ENCODE results near the gene WIPI1.

DNA sequence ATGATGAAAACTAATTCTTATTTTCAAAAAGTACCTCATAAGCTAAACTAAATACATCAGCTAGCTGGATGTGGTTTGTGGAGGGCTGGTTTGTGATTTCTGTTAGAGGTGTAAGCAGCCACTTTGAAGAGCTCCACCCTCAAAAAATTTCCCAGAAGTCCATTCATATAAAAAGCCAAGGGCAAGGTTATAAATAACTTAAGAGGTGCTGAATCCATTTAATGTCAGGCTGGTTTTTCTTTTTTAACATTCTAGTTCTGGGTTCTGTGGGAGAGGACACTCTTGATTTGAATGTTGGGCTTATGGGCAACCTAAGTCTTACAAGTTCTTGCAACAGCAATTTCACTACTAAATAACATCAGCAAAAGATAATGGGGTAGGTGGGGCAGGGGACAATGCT lies 3.4 kb upstream of the WIPI1 start:
- no peak for TF ChIP-seq EZH2phosphoT487 (IDR thresholded peaks at IDR 0.05; ENCODE audit: borderline replicate concordance, low read length)
- TF ChIP-seq, protein P1, sequence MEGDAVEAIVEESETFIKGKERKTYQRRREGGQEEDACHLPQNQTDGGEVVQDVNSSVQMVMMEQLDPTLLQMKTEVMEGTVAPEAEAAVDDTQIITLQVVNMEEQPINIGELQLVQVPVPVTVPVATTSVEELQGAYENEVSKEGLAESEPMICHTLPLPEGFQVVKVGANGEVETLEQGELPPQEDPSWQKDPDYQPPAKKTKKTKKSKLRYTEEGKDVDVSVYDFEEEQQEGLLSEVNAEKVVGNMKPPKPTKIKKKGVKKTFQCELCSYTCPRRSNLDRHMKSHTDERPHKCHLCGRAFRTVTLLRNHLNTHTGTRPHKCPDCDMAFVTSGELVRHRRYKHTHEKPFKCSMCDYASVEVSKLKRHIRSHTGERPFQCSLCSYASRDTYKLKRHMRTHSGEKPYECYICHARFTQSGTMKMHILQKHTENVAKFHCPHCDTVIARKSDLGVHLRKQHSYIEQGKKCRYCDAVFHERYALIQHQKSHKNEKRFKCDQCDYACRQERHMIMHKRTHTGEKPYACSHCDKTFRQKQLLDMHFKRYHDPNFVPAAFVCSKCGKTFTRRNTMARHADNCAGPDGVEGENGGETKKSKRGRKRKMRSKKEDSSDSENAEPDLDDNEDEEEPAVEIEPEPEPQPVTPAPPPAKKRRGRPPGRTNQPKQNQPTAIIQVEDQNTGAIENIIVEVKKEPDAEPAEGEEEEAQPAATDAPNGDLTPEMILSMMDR (IDR thresholded peaks at IDR 0.05; ENCODE audit: low read depth, low read length, poor library complexity, severe bottlenecking) = no peak

Measured in DOHH2 (cell line).